IMR-90 (cell line): ENCODE data around the gene CA11.

Experiments used
- BHLHE40 ChIP-seq: fragments of 150-350 bp; IDR thresholded peaks from 2 replicates; pipeline ENCODE4 v1.6.1; 2016; ENCODE audit warnings: mild to moderate bottlenecking, low read depth, low read length
- CEBPB ChIP-seq: IDR thresholded peaks from 2 replicates; pipeline ENCODE4 v1.6.1; 2012; ENCODE audit warnings: low read depth, low read length, improper control_type of control experiment
- CHD1 ChIP-seq: IDR thresholded peaks from 2 replicates; pipeline ENCODE4 v1.6.1; 2012; ENCODE audit warnings: low read depth, low read length, improper control_type of control experiment
- FOS ChIP-seq: fragments of 150-350 bp; IDR thresholded peaks from 2 replicates; pipeline ENCODE4 v1.6.1; 2016; ENCODE audit warnings: low read depth, low read length
- MAFK ChIP-seq: IDR thresholded peaks from 2 replicates; pipeline ENCODE4 v1.6.1; 2012; ENCODE audit warnings: low read depth, low read length, improper control_type of control experiment
- MXI1 ChIP-seq: IDR thresholded peaks from 2 replicates; pipeline ENCODE4 v1.6.1; 2012; ENCODE audit warnings: low read depth, mild to moderate bottlenecking, low read length, moderate library complexity, borderline replicate concordance
- NFE2L2 ChIP-seq: fragments of 150-350 bp; IDR thresholded peaks from 2 replicates; pipeline ENCODE4 v1.6.1; 2016; ENCODE audit warnings: low read depth, mild to moderate bottlenecking, low read length
- POLR2A ChIP-seq: IDR thresholded peaks from 2 replicates; pipeline ENCODE4 v1.6.1; 2012; ENCODE audit warnings: mild to moderate bottlenecking, low read depth, low read length
- RAD21 ChIP-seq: IDR thresholded peaks from 2 replicates; pipeline ENCODE4 v1.6.1; 2012; ENCODE audit warnings: low read length, improper control_type of control experiment
- RCOR1 ChIP-seq: IDR thresholded peaks from 2 replicates; pipeline ENCODE4 v1.6.1; 2012; ENCODE audit warnings: mild to moderate bottlenecking, low read length, improper control_type of control experiment; ENCODE audit not compliant: insufficient replicate concordance
- RFX5 ChIP-seq: IDR thresholded peaks from 2 replicates; pipeline ENCODE4 v1.8.0; 2012; ENCODE audit warnings: low read depth, mild to moderate bottlenecking, low read length, moderate library complexity
- TF ChIP-seq, protein P1 (sequence below): conservative IDR thresholded peaks from 2 replicates; pipeline ENCODE4 v1.5.1; 2012; ENCODE audit warnings: mild to moderate bottlenecking, low read depth, low read length, improper control_type of control experiment
- TF ChIP-seq, protein P2 (sequence below): fragments of 150-350 bp; IDR thresholded peaks from 2 replicates; pipeline ENCODE4 v1.6.1; 2017; ENCODE audit warnings: mild to moderate bottlenecking, antibody characterized with exemption, low read length, low read depth

DNA sequence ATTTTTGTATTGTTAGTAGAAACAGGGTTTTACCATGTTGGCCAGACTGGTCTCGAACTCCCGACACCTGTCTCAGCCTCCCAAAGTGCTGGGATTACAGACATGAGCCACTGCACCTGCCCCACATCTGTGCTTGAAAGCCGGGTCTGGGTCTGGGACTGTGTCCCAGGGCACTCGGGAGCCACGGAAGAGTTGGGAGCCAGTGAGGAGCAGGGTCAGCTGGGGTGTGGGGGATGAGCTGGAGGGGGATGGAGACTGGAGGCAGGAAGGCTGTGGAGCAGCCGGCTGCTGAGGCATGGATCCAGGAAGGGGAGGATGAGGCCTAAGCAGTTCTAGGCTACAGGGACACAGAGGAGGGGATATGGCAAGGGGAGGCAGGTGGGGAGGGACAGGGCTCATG is 50.2 kb downstream of the CA11 start:
- TF ChIP-seq, protein P1, sequence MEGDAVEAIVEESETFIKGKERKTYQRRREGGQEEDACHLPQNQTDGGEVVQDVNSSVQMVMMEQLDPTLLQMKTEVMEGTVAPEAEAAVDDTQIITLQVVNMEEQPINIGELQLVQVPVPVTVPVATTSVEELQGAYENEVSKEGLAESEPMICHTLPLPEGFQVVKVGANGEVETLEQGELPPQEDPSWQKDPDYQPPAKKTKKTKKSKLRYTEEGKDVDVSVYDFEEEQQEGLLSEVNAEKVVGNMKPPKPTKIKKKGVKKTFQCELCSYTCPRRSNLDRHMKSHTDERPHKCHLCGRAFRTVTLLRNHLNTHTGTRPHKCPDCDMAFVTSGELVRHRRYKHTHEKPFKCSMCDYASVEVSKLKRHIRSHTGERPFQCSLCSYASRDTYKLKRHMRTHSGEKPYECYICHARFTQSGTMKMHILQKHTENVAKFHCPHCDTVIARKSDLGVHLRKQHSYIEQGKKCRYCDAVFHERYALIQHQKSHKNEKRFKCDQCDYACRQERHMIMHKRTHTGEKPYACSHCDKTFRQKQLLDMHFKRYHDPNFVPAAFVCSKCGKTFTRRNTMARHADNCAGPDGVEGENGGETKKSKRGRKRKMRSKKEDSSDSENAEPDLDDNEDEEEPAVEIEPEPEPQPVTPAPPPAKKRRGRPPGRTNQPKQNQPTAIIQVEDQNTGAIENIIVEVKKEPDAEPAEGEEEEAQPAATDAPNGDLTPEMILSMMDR: no peak
- TF ChIP-seq POLR2A: no peak
- no peak for TF ChIP-seq RAD21
- TF ChIP-seq CEBPB: no peak
- TF ChIP-seq CHD1: no peak
- TF ChIP-seq MAFK: no peak
- no peak for TF ChIP-seq MXI1
- no peak for TF ChIP-seq NFE2L2
- TF ChIP-seq, protein P2, sequence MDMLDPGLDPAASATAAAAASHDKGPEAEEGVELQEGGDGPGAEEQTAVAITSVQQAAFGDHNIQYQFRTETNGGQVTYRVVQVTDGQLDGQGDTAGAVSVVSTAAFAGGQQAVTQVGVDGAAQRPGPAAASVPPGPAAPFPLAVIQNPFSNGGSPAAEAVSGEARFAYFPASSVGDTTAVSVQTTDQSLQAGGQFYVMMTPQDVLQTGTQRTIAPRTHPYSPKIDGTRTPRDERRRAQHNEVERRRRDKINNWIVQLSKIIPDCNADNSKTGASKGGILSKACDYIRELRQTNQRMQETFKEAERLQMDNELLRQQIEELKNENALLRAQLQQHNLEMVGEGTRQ: no peak
- no peak for TF ChIP-seq RFX5
- TF ChIP-seq BHLHE40: no peak
- no peak for TF ChIP-seq RCOR1
- no peak for TF ChIP-seq FOS
